ENCODE data around the gene KCTD1.
A peak's percentile ranks its signal among the peaks of the same experiment; 100 is the strongest.

The KCTD1 gene

DNA sequence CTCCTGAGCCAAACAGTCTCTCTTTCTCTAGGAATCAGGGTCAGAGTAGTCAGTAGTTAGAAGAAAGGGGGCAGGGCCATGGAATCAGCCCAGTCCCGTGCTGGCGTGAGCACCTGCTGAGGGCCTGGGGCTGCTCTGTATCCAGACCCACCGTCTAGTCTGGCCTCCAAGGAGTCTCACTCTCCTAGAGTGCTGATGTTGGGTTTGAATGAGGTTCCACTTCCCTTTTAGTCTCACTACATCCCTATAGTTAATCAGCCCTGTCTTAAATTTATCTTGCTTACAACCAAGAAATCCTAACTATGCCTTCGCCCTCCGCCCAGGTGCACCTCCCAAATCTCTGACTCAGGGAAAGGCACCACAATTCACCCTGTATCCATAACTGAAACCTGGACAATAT lies 13.4 kb upstream of the KCTD1 start:
- H3K4me3 ChIP-seq (ENCODE audit: low read depth, low read length) = no peak overlapping the region
- TF ChIP-seq, protein P1, sequence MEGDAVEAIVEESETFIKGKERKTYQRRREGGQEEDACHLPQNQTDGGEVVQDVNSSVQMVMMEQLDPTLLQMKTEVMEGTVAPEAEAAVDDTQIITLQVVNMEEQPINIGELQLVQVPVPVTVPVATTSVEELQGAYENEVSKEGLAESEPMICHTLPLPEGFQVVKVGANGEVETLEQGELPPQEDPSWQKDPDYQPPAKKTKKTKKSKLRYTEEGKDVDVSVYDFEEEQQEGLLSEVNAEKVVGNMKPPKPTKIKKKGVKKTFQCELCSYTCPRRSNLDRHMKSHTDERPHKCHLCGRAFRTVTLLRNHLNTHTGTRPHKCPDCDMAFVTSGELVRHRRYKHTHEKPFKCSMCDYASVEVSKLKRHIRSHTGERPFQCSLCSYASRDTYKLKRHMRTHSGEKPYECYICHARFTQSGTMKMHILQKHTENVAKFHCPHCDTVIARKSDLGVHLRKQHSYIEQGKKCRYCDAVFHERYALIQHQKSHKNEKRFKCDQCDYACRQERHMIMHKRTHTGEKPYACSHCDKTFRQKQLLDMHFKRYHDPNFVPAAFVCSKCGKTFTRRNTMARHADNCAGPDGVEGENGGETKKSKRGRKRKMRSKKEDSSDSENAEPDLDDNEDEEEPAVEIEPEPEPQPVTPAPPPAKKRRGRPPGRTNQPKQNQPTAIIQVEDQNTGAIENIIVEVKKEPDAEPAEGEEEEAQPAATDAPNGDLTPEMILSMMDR (IDR thresholded peaks at IDR 0.05; ENCODE audit: low read depth, low read length, missing control alignments) = no peak
- DNase-seq (ENCODE audit: low read depth) = no peak

DNA sequence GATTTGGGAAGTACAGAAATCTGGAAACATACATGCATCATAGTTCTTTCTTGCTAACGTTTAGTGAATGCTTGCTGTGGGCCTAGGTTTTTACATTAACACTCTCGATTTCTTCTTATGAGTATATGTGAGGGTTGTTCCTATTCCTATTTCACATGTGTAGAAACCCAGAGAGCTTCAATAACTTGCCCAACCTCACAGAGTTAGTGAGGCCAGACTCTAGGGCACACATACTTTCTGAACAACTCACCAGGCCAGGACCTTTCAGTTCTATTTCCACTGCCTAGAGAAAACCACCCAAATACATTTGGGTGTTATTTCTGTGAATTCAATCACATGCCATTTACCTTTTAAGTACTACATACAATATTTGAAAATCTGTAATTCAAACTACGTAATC lies 8.2 kb upstream of the KCTD1 start:
- TF ChIP-seq, protein P1 (IDR thresholded peaks at IDR 0.05; ENCODE audit: low read depth, low read length, missing control alignments) = no peak
- DNase-seq (ENCODE audit: low read depth) = peak; percentile 29
- no peak overlapping the region for H3K4me3 ChIP-seq (ENCODE audit: low read depth, low read length)

DNA sequence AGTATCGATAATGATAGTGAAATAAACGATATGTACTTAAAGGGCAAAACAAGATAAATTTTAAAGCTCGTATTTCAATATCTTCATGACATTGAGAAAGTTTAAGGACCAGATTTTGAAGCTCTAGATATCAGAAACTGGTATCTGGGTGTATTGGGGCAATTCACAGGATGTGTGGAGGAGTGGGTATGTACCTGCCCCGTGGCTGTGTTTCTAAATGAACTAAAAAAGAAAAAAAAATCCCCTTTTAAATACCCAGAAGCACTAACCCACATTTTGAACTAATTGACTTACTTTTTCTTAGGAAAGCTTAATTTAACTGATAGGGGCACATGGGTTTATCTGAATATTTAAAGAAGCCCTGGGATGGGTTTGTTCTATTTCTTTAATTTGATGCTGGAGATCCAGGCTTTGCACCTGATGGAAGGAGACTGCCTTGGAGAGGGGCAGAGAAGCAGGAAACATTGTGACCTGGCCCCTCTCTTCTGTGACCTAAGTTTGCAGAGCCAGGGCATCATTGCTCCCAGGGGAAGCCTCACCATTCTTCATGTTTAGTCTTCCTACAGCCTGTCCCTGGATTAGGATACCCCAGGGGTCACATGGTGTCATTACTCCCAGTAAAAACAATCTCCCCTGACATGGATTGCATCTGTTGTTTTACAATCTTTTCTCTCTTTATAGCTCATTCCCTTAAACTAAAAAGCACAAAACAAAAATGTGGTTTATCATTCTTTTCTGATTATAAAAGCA lies 7.6 kb upstream of the KCTD1 start:
- H3K4me3 ChIP-seq (ENCODE audit: low read depth, low read length) = no peak overlapping the region
- no peak for DNase-seq (ENCODE audit: low read depth)
- TF ChIP-seq, protein P1 (IDR thresholded peaks at IDR 0.05; ENCODE audit: low read depth, low read length, missing control alignments) = no peak

DNA sequence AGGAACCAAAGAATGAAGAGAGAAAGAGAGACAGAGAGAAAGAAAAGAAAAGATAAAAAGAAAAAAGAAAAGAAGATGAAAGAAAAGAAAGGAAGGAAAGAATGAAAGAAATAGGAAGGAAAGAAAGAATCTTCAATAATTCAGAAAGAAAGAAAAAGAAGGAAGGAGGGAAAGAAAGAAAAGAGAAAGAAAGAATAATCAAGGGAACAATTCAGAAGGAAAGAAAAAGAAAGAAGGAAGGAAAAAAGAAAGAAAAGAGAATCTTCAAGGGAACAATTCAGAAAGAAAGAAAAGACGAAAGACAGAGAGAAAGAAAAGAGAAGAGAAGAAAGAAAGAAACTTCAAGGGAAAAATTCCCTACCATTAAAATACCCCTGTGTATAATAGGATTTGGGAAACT lies 5.6 kb upstream of the KCTD1 start:
- TF ChIP-seq, protein P1 (IDR thresholded peaks at IDR 0.05; ENCODE audit: low read depth, low read length, missing control alignments) = no peak
- no peak for DNase-seq (ENCODE audit: low read depth)
- no peak overlapping the region for H3K4me3 ChIP-seq (ENCODE audit: low read depth, low read length)

DNA sequence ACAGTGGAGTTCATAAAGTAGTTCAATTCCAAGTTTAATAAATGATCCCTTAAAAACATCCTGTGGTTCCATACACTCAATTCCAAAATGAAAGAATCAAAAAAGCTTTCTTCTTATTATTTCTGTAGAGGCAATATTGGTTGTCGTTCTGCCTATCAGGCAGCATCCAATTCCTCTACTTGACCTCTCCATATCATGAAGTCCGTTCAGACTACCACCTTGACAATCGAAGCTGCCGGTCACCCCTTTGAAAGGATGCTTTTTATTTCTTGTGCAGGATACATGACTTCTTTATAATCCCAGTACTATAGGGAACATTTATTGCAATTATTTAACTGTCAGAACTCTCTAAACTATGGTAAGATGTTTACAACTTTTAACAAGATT lies 3.3 kb upstream of the KCTD1 start:
- DNase-seq (ENCODE audit: low read depth) = no peak
- H3K4me3 ChIP-seq (ENCODE audit: low read depth, low read length) = no peak overlapping the region
- TF ChIP-seq, protein P1 (IDR thresholded peaks at IDR 0.05; ENCODE audit: low read depth, low read length, missing control alignments) = no peak

DNA sequence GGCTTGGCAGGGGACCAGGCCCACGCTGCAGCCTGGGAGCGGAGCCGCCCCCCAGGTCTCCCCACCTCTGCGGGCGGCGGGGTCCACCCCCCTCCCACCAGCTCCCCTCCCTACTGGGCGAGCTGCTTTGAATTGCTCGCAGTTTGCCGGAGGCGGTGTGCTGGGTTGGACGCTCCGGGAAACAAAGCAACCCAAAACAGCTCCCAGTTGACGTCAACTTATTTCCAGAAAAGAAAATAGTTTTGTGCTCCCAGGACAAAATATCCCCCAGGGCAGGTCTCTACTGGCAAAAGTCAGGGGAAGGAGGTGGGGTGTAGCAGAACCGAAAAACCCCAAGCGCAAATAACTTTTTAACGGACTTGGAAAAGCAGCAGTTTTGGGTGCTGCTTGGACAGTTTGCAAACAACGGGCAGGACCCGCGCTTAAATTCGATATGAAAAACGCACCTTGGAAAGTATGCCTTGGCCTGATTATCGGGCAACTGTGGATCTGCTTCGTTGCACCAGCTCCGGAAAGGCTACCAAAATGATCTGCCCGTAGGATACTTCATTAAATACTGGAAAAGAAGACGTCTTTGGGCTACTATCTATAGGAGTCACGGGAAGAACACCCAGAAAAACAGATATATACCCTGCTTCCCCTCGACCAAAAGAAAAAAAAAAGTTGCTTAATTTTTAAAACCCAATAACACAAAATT lies 2.8 kb upstream of the KCTD1 start:
- TF ChIP-seq, protein P1 (IDR thresholded peaks at IDR 0.05; ENCODE audit: low read depth, low read length, missing control alignments) = no peak
- H3K4me3 ChIP-seq (ENCODE audit: low read depth, low read length) = no peak overlapping the region
- no peak for DNase-seq (ENCODE audit: low read depth)
